ENCODE measurements around the gene ENDOV.

Gene ENDOV

DNA sequence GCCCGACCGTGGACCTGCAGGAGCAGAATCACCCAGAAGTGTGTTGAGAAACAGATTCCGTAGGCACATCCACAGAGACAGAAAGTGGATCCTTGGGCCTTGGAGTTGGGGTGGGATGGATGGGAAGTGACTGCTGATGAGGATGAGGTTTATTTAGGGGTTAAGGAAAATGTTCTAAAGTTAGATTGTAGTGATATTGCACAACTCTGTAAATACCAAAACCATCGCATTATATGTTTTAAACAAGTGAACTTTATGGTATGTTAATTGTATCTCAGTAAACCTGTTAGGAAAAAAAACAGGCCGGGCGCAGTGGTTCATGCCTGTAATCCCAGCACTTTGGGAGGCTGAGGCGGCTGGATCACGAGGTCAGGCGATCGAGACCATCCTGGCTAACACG is 3.6 kb downstream of the ENDOV start:
- DNase-seq, result no peak

DNA sequence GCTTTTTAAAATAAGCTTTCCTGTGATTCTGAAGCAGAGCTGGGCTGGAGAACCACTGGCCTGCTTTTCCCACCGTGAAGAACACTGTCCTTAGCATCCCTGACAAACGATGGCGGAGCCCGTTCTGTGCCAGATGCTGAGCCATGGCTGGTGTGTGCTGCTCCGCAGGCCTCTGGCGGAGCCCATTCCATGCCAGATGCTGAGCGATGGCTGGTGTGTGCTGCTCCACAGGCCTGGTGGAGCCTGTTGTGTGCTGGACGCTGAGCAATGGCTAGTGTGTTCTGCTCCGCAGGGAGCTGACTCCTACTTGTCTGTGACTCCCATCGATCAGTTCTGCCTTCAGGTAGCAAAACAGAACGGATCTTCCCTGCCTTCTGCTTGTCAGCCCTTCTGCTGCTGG is 4.3 kb downstream of the ENDOV start:
- no peak for DNase-seq

DNA sequence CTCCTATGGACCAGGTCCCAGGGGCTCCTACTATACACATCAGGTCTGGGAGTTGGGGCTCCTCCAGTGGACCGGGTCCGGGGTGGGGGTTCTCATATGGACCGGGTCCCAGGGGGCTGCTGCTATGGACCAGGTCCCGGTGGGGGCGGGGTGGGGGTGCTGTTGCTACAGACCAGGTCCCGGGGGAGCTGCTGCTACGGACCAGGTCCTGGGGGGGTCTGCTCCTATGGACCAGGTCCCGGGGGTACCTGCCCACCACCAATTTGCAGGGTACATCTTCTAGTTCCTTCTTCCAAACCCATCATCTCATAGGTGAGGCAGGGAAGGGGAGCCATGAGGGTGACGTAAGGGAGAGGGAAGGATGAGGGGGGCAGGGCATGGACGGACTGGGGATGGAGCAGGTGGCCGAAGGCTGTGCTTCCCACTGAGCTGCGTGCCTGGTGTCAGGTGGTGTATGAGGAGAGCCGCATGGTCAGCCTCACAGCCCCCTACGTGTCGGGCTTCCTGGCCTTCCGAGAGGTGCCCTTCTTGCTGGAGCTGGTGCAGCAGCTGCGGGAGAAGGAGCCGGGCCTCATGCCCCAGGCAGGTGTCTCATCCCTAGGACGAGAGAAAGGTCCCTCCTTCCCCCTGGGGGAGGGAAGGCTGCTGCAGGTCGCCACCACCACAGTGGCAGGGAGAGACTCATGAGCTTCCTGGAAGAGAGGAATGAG is 6.6 kb downstream of the ENDOV start:
- DNase-seq, result no peak

DNA sequence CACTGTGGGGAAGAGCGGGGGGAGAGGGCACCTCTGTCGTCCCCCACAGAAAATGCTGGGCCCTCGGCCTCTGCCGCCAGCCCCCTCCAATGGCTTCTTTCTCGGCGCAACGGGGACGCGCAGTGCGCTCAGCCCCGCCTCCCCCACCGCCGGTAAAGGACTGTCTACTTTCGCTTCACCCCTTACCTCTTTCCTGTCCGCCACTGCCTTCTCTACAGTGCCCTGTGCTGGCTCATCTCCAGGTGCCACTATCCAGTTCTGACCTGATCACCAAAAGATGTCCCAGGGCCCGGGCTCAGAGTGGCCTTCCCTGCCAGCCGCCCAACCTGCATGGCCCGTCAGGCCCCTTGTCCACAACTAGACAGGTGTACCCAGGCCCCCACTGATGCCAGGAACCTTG is 7.3 kb downstream of the ENDOV start:
- no peak for DNase-seq

DNA sequence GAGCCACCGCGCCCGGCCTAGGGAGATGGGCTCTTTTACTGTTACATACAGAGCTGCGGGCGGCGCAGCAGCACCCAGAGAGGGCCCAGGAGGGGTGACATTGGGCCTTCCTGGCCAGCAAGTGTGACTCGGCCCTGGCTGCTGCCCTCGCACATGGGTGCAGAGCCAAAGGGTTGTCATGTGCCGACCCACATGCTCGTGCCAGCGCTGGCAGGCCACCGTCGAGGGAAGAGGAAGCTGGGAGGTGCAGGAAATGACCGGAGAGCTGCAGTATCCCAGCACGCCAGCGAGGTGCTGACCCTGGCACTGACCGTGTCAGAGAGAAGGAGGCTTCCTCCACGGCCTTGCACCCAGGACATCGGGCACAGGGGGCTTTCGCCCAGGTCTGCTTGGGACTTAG is 8.0 kb downstream of the ENDOV start:
- DNase-seq, result no peak

DNA sequence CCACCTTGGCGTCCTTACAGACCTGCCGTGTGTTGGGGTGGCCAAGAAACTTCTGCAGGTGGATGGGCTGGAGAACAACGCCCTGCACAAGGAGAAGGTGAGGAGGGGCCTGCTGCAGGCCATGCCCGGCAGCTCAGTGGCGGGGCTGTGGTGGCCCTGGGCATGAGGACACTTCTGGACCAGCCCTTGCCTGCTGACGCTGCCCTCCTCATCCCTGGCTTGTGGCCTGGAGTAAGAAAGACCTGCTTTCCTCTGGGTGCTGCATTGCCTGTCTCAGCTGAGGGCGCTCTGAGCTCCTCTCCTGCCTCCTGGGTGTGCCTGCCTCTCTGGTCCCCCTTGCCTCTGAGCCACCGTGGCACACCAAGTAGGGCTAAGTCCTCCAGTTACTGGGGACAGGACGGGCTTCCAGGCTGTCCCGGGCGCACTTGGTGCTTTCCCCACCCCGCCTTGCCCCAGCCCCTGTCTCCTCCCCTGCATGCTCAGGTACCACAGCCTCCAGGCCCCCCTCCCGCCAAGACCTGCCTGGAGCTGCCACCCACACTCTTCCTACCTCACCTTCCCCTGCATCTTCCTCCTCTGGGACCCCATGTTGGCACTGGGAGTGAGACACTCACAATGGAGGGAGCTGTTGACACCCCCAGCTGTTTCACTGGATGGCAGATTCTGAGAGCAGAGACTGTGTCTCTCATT is 8.7 kb downstream of the ENDOV start:
- no peak for DNase-seq

DNA sequence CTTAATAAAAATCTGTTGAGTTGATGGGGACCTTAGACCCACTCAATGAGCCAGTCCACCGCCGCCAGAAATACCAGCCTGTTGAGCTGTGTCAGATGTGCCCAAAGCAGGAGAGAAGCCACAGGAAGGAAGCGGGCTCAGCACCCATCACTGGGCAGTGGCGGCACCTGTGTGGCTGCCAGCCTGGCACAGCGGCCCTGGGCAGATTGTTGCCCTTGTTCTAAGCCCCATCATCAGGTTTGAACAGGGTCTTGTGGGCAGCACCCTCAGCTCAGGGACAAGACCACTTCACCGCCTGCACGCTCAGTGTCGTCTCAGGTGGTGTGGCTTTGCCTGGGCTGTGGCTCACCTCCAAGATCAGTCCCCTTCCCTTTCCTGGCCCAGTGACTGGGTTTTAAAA is 9.3 kb downstream of the ENDOV start:
- no peak for DNase-seq

DNA sequence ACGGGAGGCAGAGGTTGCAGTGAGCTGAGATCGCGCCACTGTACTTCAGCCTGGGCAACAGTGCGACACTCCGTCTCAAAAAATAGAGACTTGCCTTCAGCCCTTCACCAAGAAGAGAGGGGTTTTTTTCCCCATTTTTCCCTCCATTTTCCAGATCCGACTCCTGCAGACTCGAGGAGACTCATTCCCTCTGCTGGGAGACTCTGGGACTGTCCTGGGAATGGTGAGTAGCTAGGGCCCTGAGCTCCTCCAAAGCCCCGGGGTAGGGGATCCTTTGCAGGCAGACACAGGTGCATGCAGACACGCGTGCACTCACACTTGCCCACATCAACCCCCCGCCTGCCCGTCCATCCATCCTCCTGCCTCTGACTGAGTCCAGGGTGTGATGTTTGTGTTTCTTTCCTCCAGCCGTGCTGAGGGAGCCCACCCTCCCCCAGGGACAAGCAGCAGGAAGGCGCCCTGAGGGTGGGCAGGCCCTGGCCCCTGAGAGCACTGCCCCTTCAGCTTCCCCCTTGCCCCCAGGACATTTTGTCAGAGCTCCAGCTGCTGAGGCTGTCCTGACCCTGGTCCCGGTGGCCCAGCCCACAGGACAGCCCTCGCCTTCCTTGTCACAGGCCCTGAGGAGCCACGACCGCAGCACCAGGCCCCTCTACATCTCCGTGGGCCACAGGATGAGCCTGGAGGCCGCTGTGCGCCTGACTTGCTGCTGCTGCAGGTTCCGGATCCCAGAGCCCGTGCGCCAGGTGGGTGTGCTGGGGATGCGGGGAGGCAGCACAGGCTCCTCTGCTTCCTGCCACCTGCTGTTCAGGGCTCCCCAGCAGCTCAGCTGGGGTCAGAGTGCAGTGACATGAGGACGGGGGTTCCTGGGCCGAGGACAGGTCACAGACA is 10.2 kb downstream of the ENDOV start:
- DNase-seq, result no peak

DNA sequence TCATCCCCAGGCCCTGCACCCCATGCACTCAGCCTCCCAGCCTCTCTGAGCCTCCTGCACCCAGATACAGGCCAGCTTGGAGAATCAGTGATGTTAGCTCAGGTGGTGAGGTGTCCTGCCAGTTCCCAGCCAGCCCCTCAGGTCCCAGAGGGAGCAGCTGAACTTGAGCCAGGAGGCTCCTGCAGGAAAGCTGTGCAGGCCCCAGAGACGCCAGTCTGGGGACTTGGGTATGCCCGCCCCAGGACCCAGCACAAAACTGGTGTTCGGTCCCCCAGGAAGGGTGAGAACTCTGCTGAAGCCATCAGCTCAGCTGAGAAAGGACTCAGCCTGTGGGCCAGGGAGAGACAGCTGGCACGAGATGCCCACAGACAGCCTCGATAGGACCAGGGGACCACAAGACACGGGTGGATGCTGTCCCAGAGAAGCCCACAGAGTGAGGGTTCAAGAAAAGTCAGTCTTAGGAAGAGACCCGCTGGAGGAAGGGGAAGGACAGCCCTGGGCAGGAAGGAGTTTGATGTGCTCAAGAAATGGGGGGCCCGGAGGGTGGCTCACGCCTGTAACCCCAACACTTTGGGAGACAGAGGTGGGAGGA is 11.0 kb downstream of the ENDOV start:
- no peak for DNase-seq

DNA sequence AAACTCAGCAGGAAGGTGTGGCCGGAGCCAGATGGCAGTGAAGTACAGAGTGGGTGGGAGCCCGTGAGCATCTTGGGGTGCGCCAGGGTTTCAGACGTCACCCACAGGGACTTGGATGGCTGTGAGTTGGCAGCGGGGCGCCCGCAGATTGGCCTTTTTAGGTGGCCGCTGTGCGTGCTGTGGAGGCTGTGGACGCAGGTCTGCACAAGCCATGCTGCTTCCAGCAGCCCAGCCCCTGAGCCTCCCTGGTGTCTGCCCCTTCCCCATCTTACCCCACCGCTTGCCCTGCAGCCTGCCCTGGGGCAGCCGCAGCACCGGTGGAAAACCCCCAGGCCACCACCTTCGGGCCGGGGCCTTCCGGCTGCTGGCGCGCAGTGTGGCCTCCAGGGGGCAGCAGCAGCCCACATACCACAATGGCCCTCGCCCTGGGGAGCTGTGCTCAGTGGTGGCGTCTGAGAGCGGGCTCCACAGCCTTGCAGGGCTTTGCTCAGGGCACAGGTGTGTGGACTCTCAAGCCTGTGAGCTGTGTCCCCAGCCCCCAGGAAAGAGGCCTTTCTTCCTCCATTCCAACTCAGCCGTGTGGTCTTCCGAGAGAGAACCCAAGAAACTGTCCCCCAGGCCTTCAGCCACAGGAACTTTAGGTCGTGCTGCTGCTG is 11.8 kb downstream of the ENDOV start:
- DNase-seq, result peak; percentile 85

DNA sequence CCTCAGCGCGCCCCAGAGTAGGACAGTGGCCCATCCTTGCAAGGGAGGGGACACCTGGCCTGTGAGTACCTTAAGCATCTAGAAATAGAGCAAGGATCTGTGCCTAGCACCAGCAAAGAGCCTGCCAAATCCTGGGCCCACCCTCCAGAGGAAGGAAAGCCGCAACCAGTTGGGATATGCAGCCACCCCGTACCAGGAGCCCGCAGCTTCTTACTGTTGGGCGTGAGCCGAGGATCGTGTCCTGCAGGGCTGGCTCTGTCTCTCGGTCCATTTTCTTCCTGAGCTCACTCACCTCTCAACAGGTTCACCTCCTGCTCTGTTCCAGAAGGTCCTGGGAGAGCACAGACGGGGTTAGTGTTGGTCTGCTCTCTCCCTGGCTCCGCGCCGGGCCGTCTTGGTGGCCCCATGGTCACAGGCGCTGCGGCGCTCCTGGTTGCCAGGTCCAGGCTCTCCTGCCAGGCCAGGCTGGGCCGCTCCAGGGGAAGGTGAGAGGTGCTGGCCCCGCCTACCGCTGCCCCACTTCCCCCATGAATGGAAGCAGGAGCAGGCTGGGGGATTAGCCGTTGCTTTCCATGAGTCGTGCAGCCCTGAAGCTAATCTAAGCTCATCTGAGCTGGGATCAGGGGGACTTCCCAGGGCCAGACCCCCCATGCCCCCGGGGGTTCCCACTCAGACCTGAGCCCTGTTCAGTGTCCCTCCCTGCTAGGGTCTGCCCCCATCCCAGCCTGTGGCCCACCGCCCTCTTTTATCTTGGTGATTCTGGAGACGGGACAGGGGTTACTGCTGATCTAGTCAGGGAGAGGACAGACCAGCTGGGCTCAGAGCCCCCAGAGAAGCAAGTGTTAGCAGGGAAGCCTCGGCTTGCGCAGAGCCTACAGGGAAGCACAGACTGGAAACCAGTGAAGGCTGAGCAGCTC is 12.7 kb downstream of the ENDOV start:
- DNase-seq, result no peak

DNA sequence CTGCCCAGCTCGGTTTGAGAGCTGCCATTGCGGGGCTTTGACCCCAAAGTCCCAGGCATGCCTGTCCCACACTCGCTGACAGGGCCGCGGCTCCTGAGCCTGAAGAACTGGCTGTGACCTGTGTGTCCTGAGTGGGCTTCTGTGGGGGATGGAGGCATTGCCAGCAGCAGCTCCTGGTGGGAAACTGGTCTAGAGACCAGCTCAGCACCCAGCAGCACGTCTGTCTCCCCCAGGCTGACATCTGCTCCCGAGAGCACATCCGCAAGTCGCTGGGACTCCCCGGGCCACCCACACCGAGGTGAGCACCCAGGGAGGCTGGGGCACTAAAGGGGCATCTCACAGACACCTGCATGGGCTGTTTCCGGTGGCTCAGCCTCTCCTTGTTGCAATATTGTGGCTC is 13.4 kb downstream of the ENDOV start:
- DNase-seq, result no peak

DNA sequence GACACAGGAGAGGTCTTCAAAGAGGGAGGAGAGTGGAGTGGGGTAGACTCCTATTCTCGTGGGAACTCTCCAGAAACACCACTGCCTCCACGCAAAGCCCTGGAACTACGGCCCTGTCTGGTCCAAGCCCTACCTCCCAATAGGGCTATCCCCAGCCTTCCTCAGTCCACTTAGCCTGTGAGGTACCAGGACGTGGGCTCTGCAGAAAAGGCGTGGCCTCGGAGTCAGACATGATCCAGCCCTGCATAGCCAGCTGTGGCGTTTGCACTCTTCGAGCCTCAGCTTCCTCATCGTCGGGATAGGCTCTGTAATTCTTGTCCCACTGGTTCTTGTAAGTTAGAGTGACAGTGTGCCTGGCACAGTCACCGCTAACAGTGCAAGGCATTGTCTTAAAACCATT is 13.8 kb downstream of the ENDOV start:
- DNase-seq, result no peak

DNA sequence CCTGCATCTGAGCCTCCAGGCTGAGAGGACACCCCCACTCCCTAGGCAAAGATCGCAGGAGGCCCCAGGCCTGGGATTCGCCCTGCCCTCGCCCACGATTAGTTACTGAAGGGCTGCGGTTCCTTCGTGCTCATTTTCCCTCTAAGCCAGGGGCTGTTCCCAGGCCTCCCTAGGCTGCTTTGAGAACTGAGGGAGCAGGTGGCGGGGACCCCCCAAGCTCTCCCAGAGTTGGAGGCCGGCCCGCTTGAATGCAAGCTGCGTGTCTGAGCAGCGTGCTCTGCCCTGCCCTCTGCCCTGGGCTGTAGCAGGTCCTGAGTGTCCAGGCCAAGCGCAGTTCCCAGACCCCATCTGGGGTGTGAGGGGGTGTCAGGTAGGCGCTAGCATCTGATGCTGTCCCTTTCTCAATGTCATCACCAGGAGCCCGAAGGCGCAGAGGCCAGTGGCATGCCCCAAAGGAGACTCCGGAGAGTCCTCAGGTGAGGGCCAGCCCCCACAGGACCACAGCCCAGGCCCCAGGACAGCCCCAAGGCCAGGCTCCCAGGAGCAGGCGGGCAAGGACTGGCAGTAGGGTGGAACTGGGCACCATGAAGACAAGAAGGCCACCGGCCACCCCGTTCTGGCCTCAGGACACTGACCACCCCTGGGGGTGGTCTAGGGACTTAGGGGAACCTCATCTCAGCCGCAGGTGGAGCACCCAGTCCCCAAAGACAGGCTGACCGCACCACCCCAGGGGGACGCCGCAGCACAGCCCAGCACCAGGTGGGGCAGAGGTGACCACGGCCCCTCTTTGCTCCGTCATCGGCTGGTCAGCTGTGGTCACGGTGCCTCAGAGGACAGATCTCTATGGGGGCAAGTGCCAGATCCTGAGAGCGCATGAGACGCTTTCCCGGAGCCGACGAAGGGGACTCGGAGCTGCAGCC is 14.6 kb downstream of the ENDOV start:
- DNase-seq, result no peak

DNA sequence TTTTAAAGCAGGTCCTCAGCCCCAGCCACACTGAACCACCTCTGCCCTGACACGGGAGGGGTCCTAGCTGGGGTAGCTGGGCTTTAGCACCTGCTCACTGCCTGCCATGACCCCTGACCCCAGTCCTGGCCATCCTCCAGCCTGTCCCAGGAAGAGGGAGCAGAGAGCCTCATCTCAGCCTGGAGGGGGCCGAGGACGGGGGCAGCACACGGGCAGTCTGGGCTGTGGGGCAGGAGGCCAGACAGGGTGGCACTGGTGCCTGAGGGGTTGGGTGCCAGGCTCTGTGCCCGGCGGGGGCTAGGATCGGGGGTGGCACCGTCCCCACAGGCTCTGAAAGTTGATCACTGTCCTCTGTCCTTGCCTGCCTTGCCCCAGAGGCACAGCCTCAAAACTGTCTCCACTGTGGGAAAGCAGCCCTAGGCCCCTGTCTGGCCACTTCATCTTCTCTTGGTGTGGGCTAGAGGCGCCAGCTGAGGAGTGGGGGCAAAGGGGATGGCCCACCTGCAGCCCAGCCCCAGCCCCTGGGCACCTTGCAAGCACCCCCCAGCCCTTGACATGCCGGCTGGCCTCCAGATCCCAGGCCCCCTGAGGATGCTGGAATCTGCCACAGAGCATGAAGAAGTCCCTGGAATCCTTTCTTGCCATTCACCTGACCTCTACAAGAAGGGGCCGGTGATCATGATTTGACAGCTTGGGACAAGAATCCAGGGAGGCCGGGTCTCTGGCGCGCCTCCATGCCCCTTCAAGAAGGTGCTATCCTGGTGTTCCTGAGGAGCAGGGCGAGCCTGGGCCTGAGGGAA is 15.7 kb downstream of the ENDOV start:
- DNase-seq, result no peak

DNA sequence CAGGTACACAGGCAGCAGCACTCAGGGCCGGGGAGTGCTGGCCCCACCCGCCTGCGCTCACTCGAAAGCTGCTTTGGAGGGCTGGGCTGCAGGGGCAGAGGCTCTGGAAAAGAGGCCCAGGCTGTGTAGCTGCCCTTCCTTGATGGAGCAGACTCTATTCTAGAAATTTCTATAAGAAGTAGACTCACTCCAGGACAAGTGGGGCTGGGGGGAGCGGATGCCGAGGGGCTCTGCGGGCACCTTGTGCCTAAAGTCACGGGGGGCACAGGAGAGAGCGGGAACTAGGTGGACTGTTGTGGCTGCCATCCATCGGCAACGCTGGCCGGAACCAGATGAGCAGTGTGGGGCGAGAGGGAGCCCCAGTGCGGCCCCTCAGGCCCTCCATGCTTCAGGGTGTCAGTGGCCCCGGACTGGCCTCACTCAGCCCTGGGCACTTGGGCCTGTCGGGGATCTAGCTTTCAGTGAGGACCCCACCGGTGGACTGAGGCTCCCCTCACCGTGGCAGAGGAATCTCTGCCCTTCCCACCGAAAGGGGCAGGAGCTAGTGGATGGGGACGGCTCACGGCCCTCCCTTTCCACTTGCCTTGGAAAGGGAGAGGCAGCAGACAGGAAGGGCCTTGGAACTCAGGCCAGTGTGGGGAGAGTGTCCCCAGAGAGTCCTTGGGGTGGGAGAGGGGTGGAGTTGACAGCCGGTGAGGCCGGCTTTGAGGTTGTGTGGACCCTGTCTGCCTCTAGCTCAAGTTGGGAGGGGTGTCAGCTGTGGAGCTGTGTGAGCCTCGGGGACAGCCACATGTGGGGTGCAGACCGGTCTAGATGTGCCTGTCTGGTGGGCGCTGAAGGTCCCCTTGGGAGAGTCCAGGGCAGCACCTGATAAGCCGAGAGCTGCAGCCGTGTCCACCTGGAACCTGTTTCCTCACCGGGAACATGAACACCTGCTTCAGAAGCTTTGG is 16.6 kb downstream of the ENDOV start:
- DNase-seq, result no peak

DNA sequence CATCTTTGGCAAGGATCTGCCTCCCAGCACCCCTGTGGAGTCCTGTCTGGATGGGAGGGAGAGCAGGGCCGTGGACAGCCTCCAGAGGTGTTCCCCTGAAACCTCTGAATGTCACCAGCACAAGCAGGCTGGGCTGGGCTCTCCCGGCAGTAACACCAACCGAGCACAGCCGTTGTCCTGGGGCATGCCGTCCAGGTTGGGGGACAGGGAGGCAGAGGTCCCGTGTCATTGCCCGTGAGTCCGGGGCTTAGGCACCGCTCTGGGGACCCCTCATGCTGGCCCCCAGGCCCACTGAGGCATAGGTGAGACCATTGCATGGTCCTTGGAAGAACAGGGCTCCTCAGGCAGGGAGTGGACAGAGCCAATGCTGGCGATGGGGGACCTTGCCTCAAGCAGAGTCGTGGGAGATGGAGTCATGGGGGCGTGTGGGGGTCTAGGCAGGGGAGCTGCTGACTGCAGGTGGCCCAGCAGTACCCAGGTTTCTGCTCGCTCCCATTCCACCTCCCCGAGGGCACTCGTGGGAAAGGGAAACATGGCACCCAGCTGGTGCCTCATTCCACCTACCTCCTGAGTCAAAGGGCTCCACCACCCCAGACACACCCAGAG is 17.5 kb downstream of the ENDOV start:
- no peak for DNase-seq

DNA sequence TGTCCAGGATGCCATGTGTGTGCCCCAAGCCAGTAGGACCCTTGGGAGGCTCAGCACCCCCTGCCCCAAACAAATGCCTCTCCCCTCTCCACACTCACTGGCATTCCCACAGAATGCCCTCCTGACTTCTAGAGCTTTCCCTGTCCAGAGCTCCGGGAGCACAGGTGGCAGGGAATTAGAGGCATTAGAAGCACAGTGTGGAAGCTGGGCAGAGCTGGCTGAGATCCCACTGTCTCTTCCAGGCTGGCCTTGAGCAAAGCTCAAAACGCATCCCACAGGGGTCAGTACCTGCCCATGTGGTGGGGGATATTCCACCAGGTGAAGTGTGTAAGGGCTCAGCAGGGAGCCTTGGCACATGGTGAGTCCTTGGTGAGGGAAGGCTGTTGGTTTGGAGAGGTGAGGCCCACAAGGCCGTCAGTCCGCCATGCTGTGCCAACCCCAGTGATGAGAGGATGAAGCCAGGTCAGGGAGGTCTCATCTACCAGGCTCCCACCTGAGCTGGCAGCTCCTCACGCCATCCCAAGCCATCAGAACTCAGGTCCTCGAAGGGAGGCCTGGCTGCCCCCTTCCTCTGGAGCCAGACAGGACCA is 18.1 kb downstream of the ENDOV start:
- no peak for DNase-seq
